ENCODE measurements around the gene CAMSAP2.

Gene CAMSAP2

DNA sequence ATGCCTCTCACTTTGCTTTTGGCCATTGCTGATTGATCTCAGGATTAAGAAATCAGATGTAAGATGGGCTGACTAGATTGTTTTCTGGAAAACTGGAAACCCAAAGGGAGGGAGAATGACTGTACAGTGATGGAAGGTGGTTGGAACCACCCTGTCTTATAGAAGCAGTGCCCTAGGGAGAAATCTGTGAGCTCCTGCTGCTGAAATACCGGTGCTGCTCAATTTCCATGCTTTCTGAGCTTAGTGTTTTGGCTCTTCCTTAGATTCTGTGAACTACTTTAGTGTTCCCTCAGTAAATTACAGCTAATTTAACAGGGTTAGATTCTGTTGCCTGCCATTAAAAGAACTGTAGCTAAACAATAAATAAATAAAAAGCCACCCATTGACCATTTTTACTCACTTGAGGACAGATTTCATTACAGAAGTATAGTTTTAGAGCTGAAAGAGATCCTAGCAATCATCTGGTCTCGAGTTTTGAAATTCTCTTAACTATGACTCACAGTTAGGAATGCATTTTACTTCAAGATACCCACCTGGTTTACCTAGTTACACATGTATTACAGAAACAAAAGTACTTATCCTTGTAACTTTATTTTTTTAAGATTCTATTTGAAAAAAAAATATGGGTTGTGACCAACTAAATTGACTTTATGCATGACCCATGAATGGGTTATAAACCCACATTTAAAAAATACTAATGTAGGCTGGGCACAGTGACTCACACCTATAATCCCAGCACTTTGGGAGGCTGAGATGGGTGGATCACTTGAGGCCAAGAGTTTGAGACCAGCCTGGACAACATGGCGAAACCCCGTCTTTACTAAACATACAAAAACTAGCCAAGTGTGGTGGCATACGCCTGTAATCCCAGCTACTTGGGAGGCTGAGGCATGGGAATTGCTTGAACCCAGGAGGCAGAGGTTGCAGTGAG, 33.2 kb downstream of the CAMSAP2 start:
- no peak overlapping the region for H3K4me3 ChIP-seq (ENCODE audit: low read depth, low read length)
- TF ChIP-seq, protein P1, sequence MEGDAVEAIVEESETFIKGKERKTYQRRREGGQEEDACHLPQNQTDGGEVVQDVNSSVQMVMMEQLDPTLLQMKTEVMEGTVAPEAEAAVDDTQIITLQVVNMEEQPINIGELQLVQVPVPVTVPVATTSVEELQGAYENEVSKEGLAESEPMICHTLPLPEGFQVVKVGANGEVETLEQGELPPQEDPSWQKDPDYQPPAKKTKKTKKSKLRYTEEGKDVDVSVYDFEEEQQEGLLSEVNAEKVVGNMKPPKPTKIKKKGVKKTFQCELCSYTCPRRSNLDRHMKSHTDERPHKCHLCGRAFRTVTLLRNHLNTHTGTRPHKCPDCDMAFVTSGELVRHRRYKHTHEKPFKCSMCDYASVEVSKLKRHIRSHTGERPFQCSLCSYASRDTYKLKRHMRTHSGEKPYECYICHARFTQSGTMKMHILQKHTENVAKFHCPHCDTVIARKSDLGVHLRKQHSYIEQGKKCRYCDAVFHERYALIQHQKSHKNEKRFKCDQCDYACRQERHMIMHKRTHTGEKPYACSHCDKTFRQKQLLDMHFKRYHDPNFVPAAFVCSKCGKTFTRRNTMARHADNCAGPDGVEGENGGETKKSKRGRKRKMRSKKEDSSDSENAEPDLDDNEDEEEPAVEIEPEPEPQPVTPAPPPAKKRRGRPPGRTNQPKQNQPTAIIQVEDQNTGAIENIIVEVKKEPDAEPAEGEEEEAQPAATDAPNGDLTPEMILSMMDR (IDR thresholded peaks at IDR 0.05; ENCODE audit: insufficient read depth, low read depth, low read length, missing control alignments), result no peak
- DNase-seq (ENCODE audit: low read depth), result no peak

DNA sequence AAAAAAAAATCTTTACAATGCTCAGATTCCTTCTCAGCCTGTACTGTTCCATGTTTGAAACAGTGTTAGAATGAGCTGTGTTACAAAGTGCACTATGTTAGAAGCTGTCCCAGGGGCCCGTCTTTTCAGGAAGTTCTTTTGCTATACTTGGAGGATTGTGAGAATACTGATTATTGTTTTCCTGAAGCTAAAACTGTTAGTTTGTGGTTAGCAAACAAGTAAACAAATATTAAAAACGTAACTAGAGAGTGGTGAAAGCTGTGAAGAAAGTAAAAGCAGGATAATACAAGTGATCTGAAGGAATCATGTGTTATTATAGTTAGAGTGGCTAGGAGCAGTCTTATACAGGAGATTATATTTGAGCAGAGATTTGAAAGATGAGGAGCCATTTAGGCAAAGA, 35.6 kb downstream of the CAMSAP2 start:
- TF ChIP-seq, protein P1 (IDR thresholded peaks at IDR 0.05; ENCODE audit: insufficient read depth, low read depth, low read length, missing control alignments), result no peak
- no peak overlapping the region for H3K4me3 ChIP-seq (ENCODE audit: low read depth, low read length)
- DNase-seq (ENCODE audit: low read depth), result peak; percentile 40

DNA sequence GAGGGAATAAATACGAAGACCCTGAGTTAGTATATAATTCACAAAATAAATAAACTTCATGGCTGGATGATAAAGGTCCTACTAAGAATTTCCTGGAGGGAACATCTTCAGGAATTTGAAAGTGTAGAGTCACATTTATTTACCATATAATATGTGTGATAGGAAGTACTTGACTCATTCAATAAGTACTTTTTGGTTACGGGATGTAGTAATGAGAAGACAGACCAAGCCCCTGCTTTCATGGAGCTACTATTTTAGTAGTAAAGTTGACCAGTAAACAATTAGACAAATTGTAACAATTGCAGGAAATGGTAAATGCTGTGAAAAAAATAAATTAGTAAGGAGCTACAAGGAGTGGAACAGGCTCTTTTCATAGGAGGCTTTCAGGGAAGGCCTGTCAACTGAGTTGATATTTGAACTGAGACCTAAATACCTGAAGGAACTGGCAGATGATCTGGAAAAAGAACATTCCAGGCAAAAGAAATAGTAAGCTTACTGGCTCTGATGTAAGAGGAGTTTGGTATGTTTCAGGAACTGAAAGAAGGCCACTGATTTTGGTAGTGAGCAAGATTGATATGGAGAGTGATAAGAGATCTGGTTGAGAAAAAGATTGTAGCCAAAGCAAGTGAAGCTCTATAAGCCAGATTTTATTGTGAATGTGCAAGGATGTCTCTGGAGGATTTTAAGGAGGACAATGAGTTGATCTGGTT, 36.2 kb downstream of the CAMSAP2 start:
- peak; percentile 18 for DNase-seq (ENCODE audit: low read depth)
- no peak overlapping the region for H3K4me3 ChIP-seq (ENCODE audit: low read depth, low read length)
- TF ChIP-seq, protein P1 (IDR thresholded peaks at IDR 0.05; ENCODE audit: insufficient read depth, low read depth, low read length, missing control alignments), result no peak

DNA sequence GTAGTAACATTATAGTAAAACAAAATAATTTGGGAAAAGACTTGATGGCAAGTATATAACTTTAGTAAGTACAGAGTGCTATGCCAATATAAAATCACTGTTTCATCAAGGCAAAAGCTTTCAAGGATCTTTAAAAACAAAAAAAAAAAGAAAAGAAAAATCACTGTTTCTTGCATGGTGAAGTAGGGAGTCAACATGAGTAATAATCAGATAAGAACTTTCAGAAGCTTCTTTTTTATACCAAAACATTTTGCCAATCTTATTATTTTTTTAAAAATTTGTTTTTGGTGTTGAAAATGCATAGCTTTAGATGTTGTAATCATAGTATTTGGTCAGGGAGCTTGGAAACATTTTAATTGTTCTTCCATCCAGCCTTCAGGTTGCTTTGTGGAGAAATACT, 37.2 kb downstream of the CAMSAP2 start:
- H3K4me3 ChIP-seq (ENCODE audit: low read depth, low read length), result no peak overlapping the region
- DNase-seq (ENCODE audit: low read depth), result no peak
- TF ChIP-seq, protein P1 (IDR thresholded peaks at IDR 0.05; ENCODE audit: insufficient read depth, low read depth, low read length, missing control alignments), result no peak

DNA sequence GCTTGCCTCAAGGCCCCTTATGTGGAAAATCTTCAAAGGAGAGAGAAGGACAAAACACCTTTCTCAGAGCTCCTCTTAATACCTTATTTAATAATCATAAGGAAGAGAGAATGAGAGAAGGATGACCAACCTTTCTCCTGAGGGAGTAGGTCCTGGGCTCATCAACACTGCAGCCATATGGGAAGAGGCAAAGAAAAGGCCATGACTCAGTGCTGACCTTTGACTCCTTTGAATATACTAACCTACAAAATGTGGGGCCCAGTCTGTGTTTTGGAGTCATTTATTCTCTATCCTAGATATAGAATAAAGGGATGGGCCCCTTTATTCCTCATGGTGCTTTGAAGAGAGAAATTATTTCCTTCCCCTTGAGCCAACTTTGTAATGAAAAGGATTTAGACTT, 38.3 kb downstream of the CAMSAP2 start:
- DNase-seq (ENCODE audit: low read depth), result no peak
- no peak overlapping the region for H3K4me3 ChIP-seq (ENCODE audit: low read depth, low read length)
- TF ChIP-seq, protein P1 (IDR thresholded peaks at IDR 0.05; ENCODE audit: insufficient read depth, low read depth, low read length, missing control alignments), result no peak

DNA sequence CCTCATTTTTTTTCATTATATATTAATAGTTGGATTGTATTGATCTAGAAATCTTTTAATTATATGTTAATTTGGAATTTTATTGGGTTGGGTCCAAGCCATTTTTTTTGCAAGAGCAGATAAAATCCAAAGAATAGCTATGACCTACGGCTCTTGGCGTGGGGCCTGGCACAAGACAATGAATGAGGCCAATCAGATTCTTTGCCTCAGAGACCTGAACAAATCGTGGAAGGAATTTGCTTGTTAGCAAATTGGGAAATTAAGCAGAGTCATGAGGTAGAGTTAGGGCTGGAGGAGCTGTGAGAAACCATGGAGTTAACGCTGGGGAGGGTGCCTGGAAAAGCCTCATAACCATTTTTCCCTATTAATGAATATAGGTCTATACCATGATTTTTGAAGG, 40.1 kb downstream of the CAMSAP2 start:
- no peak overlapping the region for H3K4me3 ChIP-seq (ENCODE audit: low read depth, low read length)
- TF ChIP-seq, protein P1 (IDR thresholded peaks at IDR 0.05; ENCODE audit: insufficient read depth, low read depth, low read length, missing control alignments), result no peak
- no peak for DNase-seq (ENCODE audit: low read depth)

All from GM12865 (cell line).